ENCODE results near the gene NUMB.

The NUMB gene

GRCh38 chr14:73250317-73250713 lies 208.0 kb downstream of the NUMB start:
- H3K36me3 ChIP-seq (ENCODE audit: control insufficient read depth, insufficient read depth, low read length) = peaks cover 14% of the 10 kb centered on the region
- no peak for TF ChIP-seq CTCF (IDR thresholded peaks at IDR 0.05; ENCODE audit: insufficient read depth, low read length, poor library complexity, severe bottlenecking)
- no peak for DNase-seq (ENCODE audit: extremely low read depth, insufficient read length)
- no peak overlapping the region for H3K4me3 ChIP-seq (replicated peaks; ENCODE audit: low read depth, low read length)
- H3K27me3 ChIP-seq (replicated peaks; ENCODE audit: control insufficient read depth, insufficient read depth, low read length) = no peaks in the 10 kb centered on the region

GRCh38 chr14:73249564-73250316 lies 208.6 kb downstream of the NUMB start:
- DNase-seq (ENCODE audit: extremely low read depth, insufficient read length) = no peak
- no peak for TF ChIP-seq CTCF (IDR thresholded peaks at IDR 0.05; ENCODE audit: insufficient read depth, low read length, poor library complexity, severe bottlenecking)
- no peaks in the 10 kb centered on the region for H3K27me3 ChIP-seq (replicated peaks; ENCODE audit: control insufficient read depth, insufficient read depth, low read length)
- H3K36me3 ChIP-seq (ENCODE audit: control insufficient read depth, insufficient read depth, low read length) = peaks cover 13% of the 10 kb centered on the region
- no peak overlapping the region for H3K4me3 ChIP-seq (replicated peaks; ENCODE audit: low read depth, low read length)

GRCh38 chr14:73249108-73249507 lies 209.2 kb downstream of the NUMB start:
- peaks cover 8% of the 10 kb centered on the region for H3K36me3 ChIP-seq (ENCODE audit: control insufficient read depth, insufficient read depth, low read length)
- H3K4me3 ChIP-seq (replicated peaks; ENCODE audit: low read depth, low read length) = no peak overlapping the region
- H3K27me3 ChIP-seq (replicated peaks; ENCODE audit: control insufficient read depth, insufficient read depth, low read length) = no peaks in the 10 kb centered on the region
- TF ChIP-seq CTCF (IDR thresholded peaks at IDR 0.05; ENCODE audit: insufficient read depth, low read length, poor library complexity, severe bottlenecking) = no peak
- no peak for DNase-seq (ENCODE audit: extremely low read depth, insufficient read length)

GRCh38 chr14:73248108-73248868 lies 210.1 kb downstream of the NUMB start:
- peak; percentile 66 for DNase-seq (ENCODE audit: extremely low read depth, insufficient read length)
- Histone ChIP-seq H3K36me3 (ENCODE audit: control insufficient read depth, insufficient read depth, low read length) (peaks cover 7% of the 10 kb centered on the region), H3K4me3 (replicated peaks; ENCODE audit: low read depth, low read length) (peak overlapping the region; percentile 67), H3K27me3 (replicated peaks; ENCODE audit: control insufficient read depth, insufficient read depth, low read length) (no peaks in the 10 kb centered on the region)
- no peak for TF ChIP-seq CTCF (IDR thresholded peaks at IDR 0.05; ENCODE audit: insufficient read depth, low read length, poor library complexity, severe bottlenecking)

GRCh38 chr14:73246387-73247150 lies 211.8 kb downstream of the NUMB start:
- Histone ChIP-seq H3K27me3 (replicated peaks; ENCODE audit: control insufficient read depth, insufficient read depth, low read length) (no peaks in the 10 kb centered on the region), H3K36me3 (ENCODE audit: control insufficient read depth, insufficient read depth, low read length) (peaks cover 4% of the 10 kb centered on the region), H3K4me3 (replicated peaks; ENCODE audit: low read depth, low read length) (peak overlapping the region; percentile 67)
- no peak for DNase-seq (ENCODE audit: extremely low read depth, insufficient read length)
- TF ChIP-seq CTCF (IDR thresholded peaks at IDR 0.05; ENCODE audit: insufficient read depth, low read length, poor library complexity, severe bottlenecking) = no peak

Measured in GM06990 (cell line).